Placental pericyte (primary cell): Measurements from ENCODE around the gene CMTR2. TPM values are rescaled to one million over a fixed set of nuclear protein-coding genes. Genes with fewer than 3 reads are reported as not detected.

Source experiments
- total RNA-seq: library from RNA; depleted of rRNA; stranded (reverse); fragments of >200 nt; gene quantifications from 2 replicates; pipeline ENCODE4 v1.2.3, GENCODE V29; 2012

Gene CMTR2
- 19.0 and 31.9 TPM in 2 replicates for total RNA-seq

DNA sequence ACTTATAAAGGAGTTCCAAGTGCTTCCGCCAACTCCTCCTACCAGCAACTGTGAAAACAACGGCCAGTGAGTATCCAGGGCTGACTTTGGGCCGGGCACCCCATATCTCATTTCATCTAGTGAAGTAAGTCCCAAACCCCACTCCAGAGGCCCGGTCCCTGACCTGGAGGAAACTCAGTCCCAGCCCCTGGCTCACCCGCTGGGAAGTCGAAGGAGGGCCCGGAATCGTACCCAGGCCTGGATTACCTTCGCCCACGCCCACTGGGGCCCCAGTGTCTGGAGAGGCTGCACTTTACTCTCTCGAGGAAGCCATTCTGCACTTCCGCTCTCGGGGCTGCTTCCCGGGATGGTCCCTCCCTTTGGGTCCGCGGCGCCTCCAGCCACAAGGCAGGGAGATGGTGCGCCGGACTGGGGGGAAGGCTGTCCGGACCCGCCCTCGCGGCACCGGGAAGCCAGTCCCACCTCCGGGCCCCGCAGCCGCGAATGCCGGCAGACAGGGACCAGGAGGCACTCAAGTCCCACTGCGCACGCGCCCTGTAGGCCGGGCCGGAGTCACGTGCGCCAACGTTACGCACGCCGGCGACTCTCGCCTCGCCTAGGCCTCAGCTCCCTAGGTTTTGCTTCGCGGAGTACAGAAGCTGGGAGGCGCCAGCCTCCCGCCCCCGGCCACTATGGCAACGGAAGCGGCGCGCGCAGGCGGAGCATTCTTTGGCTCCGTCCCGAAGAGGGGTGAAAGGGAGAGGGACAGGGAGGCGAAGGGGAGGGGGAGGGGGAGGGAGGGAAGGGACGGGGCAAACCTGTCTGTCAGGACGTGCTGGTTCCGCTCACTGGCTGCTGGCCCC lies at the start of gene CMTR2:
TSS of gene CMTR2 (minus strand) at position 513 of the 842 bp plus-strand sequence. CDS start 3,482 bp downstream, outside the sequence.

Other genes with a start within 250 kb of the CMTR2 start
- 0.14 and 0.22 TPM in 2 replicates for gene HYDIN, start 58.7 kb downstream of the CMTR2 start, total RNA-seq
- 8.7 and 14.4 TPM in 2 replicates for gene CALB2, start 69.3 kb upstream of the CMTR2 start, total RNA-seq
- not detected in 2 replicates for gene TLE7, start 152.7 kb upstream of the CMTR2 start, total RNA-seq
- 8.7 and 9.0 TPM in 2 replicates for gene ZNF23, start 172.8 kb upstream of the CMTR2 start, total RNA-seq
- gene ZNF19, start 199.9 kb upstream of the CMTR2 start, total RNA-seq = 2.4 and 3.3 TPM in 2 replicates
- not detected in 2 replicates for gene CHST4, start 237.0 kb upstream of the CMTR2 start, total RNA-seq